T1000 (cell line): ENCODE data around the gene KIRREL3.
"Not testable (repeated sequence)": the region's sequence is repeated elsewhere in the genome, so short reads cannot be mapped to it uniquely, and the experiment has no call there.

Experiments
- DNase-seq: peaks from one replicate; lab custom pipeline; 2025; ENCODE audit warnings: mixed read lengths; lab: John Stamatoyannopoulos, UW

Gene KIRREL3

GRCh38 chr11:126383339-126384335 lies 616.9 kb downstream of the KIRREL3 start:
- DNase-seq, result no peak

DNA sequence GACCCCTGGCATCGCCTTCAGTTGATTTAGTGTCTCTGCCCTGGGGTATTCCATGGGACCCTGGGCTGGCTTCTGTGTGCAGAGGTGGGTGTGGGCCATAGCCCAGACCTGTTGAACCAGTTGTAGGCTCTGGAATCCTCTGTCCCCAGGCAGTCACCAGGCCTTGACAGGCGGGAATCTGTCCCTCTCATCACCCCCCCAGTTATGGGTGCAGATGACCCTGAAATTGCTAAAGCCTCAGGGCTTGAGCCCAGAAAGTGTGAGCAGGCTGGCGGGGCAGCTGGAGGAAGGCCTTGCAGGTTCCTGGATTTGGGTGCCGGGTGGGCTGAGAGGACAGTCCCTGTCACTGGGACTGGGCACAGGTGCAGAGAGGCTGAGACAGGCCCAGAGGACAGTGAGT lies 617.9 kb downstream of the KIRREL3 start:
- DNase-seq, result not testable (repeated sequence)

GRCh38 chr11:126381960-126382359 lies 618.6 kb downstream of the KIRREL3 start:
- not testable (repeated sequence) for DNase-seq

DNA sequence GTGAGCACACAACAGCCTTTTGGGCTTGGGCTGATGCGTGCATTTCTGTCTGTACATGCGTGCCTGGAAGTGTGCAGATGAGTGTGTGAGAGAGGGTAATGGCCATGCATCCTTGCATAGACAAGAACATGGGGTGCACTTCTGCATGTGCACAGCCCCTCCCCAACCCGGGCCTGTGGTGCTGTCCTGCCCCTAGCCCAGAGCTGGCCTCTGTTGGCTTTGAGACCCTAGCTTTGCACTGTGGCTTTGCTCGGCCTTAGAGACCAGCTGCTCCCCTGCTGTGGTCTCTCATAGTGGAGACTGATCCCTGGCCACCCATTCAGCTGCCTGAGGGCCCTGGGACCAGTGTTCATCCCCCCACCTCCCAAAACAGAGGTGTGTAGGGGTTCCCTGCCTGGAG lies 619.7 kb downstream of the KIRREL3 start:
- DNase-seq, result no peak

DNA sequence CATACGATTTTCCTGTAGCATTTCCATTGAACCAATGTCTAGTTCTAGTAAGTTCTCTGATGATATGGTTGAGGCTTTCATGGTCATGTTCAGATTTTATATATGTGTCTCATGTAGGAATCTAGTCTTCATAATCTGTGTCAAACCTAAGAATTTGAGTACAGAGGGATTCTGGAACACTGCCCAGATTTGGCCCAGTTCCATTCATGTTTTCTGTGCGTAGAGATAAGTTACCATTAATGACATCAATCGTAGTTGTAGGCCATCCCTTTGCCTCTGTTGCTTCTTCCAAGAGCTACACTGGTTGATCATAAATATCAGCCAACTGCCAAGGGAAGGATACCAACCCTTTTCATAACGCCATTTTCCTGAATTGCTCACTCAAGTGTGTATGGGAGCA lies 621.8 kb downstream of the KIRREL3 start:
- DNase-seq, result no peak

- DNase-seq, result no peak
Observed at GRCh38 chr11:126375726-126376125, 624.8 kb downstream of the KIRREL3 start.

DNA sequence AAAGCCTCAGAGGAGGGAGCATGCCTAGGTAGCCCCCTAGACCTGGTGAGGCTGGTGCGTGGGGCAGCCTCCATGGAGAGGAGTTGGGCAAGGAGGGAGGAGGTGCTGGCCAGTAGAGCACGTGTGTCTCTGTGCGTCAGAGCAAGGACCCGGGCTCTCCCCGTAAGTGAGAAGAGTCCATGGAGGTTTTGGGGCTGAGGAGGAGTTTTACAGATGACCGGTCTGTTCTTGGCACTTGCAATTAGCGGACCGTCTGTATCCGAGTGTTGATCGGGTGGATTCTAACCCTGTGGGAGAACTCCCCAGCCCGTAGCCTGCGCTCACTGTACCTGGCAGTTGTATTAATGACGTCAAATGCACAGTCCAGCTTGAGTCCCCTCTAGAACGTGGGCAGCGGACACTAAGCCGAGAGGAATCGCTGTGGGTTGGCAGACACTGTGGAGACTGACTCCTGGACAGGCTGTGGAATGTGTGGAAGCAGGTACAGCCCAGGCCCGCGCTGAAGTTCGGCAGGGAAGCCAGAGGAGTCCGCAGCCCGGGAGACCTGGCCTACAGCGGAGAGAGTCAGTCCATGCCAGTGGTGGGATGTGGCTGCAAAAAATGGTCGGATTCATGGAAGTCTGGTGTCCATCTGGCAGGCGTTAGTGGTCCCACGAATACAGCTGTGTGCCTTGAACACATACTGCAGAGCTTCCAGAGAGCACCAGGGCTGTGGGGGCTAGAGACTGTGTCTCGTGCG lies 625.8 kb downstream of the KIRREL3 start:
- not testable (repeated sequence) for DNase-seq

DNA sequence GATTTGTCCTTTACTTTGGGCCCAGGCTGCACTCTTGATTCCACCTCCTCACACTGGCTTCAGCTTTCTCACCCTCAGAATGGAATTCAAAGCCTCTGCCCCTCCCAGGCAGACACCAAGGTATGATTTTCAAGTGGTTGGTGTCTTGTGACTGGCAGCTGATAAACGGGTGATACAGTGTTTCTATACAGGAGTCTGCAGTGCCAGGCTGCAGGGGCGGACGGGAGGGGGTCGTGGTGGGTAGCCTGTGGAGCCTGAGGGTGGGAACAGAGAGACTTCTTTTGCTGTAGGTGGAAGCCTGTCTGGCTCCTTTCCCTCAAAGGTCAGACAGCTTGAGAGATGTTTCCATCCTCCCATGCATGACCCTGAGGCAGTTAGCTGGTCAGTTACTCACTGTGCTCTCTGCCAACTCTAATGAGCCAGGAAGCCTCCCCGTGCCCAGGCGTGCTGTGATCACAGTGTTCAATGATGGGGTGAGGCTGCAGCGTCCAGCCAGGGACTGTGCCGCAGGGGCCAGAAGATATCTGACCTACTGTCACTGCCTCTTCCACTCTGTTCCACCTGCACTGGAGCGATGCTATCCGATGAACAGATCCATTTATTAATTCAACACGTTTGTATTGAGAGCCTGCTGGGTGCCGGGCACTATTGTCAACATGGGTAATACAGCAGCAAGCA lies 627.0 kb downstream of the KIRREL3 start:
- DNase-seq, result not testable (repeated sequence)
